AG04450 (cell line): ENCODE results near the gene MBOAT2. TPM values are rescaled to one million over a fixed set of nuclear protein-coding genes. Genes with fewer than 3 reads are reported as not detected.
"Not testable (repeated sequence)": the region's sequence is repeated elsewhere in the genome, so short reads cannot be mapped to it uniquely, and the experiment has no call there.

Experiments used
- CTCF ChIA-PET: fragments of 300-600, 350-600 bp; formaldehyde crosslinking; extraction: SDS; loops from one replicate; lab custom pipeline; 2022; ENCODE audit warnings: antibody characterized with exemption, inconsistent platforms; lab: Charles Lee
- POLR2A ChIA-PET: fragments of 350-600 bp; formaldehyde crosslinking; extraction: SDS; loops from one replicate; lab custom pipeline; 2021; ENCODE audit warnings: antibody characterized with exemption, inconsistent platforms; lab: Yijun Ruan, JAX
- DNase-seq: peaks from one replicate; pipeline ENCODE4 v3.0.0-alpha.2; 2011; ENCODE audit warnings: low read depth, low spot score
- H3K27ac ChIP-seq: one replicate; pipeline ENCODE4 v1.5.1; 2012; ENCODE audit warnings: low read depth, low read length, control low read depth
- H3K27me3 ChIP-seq: one replicate; pipeline ENCODE4 v1.6.0; 2012; ENCODE audit warnings: low read length; ENCODE audit not compliant: control insufficient read depth, insufficient read depth
- H3K4me3 ChIP-seq: 2 replicates; pipeline ENCODE4 v1.5.1; 2011; ENCODE audit warnings: mild to moderate bottlenecking, low read depth, low read length, control low read depth
- H3K9me3 ChIP-seq: 2 replicates; pipeline ENCODE4 v1.5.1; 2012; ENCODE audit warnings: low read length; ENCODE audit not compliant: control insufficient read depth, insufficient read depth
- CTCF ChIP-seq: IDR thresholded peaks from 2 replicates; pipeline ENCODE4 v1.5.1; 2011; ENCODE audit warnings: low read depth, low read length, control low read depth, inconsistent platforms
- polyA plus RNA-seq: library from polyadenylated mRNA; depleted of rRNA; stranded (reverse); fragments of >200 nt; gene quantifications from 2 replicates; pipeline ENCODE4 v1.2.3, GENCODE V29; 2011

MBOAT2 gene
- polyA plus RNA-seq, 1 experiment = 75.2 TPM

- Histone ChIP-seq H3K27ac (no peak overlapping the region), H3K27me3 (no peaks in the 10 kb centered on the region), H3K9me3 (no peaks in the 10 kb centered on the region), H3K4me3 (no peak overlapping the region)
- DNase-seq = no peak
- CTCF ChIA-PET = no interaction called here
- no peak for TF ChIP-seq CTCF
- POLR2A ChIA-PET = no interaction called here
Measured at GRCh38 chr2:9045595-9045994, 42.1 kb upstream of the MBOAT2 start.

- H3K27me3 ChIP-seq, POLR2A ChIA-PET, H3K27ac ChIP-seq, H3K9me3 ChIP-seq, CTCF ChIA-PET, H3K4me3 ChIP-seq, DNase-seq: not testable (repeated sequence)
Measured at GRCh38 chr2:9043491-9043890, 40.0 kb upstream of the MBOAT2 start.

DNA sequence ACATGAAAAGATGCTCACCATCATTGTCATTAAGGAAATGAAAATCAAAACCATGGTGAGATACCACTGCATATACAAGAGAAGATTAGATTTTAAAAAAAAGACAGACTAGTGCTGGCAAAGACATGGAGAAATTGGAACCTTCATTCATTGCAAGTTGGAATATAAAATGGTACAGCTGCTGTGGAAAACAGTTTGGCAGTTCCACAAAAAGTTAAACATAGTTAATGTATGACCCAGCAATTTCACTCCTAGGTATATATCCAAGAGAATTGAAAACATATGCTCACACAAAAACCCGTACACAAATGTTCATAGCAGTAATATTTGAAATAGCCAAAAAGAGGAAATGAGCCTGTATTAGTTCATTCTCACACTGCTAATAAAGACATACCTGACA, 33.7 kb upstream of the MBOAT2 start:
- Histone ChIP-seq H3K9me3 (peaks cover 5% of the 10 kb centered on the region), H3K27me3 (no peaks in the 10 kb centered on the region), H3K27ac (no peak overlapping the region), H3K4me3 (no peak overlapping the region)
- ChIA-PET POLR2A (no interaction called here), CTCF (no interaction called here)
- DNase-seq = no peak
- no peak for TF ChIP-seq CTCF

DNA sequence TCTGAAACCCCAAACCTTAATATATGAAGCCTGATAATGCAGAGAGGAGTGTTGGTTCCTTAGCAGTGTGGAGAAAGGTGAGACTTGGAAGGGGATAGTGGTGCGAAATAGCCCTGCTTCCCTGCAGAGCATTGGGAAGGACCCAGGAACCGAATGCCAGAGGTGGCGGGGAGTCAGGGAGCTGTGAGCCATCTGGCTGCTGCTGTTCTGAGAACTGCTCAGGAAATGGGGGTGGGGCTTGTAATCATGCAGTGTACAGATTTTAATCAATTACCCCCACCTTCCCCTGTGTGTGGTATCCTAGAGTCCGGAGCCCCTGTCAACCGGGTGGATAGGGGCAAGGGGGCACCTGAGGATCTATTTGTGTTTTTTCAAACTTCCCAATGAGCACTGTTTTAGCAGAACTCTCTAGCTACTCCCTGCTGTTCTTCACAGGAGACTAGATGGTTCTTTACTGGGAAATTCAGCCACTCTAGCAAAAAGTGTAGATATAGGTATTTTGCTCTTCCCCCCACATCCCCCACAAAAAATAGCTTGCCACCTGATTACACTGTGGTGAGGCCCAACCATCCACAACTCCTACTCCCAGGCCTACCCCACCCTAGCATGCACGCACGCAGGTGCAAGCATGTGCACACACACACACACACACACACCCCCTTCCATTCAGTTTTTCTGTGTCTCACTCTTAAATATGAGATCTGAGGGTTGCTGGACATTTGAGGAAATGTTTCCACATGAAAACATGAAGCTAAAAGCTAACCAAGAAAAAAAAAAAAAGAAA, 30.1 kb upstream of the MBOAT2 start:
- H3K27me3 ChIP-seq = no peaks in the 10 kb centered on the region
- no peak for TF ChIP-seq CTCF
- H3K9me3 ChIP-seq = peaks cover 5% of the 10 kb centered on the region
- POLR2A ChIA-PET = interaction anchor here (0.7 kb wide), 2 partner anchors 23 to 30 kb away, joined by 3 read pairs; no protein-coding TSS in a partner anchor
- H3K27ac ChIP-seq = no peak overlapping the region
- no peak overlapping the region for H3K4me3 ChIP-seq
- DNase-seq = no peak
- CTCF ChIA-PET = no interaction called here

- ChIA-PET CTCF (no interaction called here), POLR2A (no interaction called here)
- no peak overlapping the region for H3K27ac ChIP-seq
- no peak overlapping the region for H3K4me3 ChIP-seq
- DNase-seq = no peak
- TF ChIP-seq CTCF = no peak
- no peaks in the 10 kb centered on the region for H3K27me3 ChIP-seq
- H3K9me3 ChIP-seq = no peaks in the 10 kb centered on the region
Measured at GRCh38 chr2:9032536-9033255, 29.2 kb upstream of the MBOAT2 start.
